GM19239 (cell line): ENCODE measurements around the gene TRIM39.

ENCODE experiments used
- DNase-seq: peaks from one replicate; pipeline ENCODE4 v3.0.0; 2011; ENCODE audit warnings: low spot score; ENCODE audit not compliant: insufficient read length
- FAIRE-seq: peaks from 2 replicates; lab custom pipeline; 2011; peaks lifted over from hg19 to GRCh38; lab: Jason Lieb, UNC

The TRIM39 gene

GRCh38 chr6:30325873-30326525 lies 728 bp upstream of the TRIM39 start:
- peak; percentile 52 for DNase-seq
- FAIRE-seq, result peak; percentile 83

GRCh38 chr6:30327232-30327746 lies 562 bp downstream of the TRIM39 start:
- FAIRE-seq (no peak), DNase-seq (no peak)

GRCh38 chr6:30328397-30328796 lies 1.7 kb downstream of the TRIM39 start:
- FAIRE-seq (no peak), DNase-seq (no peak)

- FAIRE-seq (no peak), DNase-seq (no peak)
Observed at GRCh38 chr6:30329331-30329730, 2.6 kb downstream of the TRIM39 start.

- FAIRE-seq (no peak), DNase-seq (no peak)
Observed at GRCh38 chr6:30331981-30332380, 5.3 kb downstream of the TRIM39 start.

- DNase-seq (no peak), FAIRE-seq (no peak)
Observed at GRCh38 chr6:30334075-30334783, 7.5 kb downstream of the TRIM39 start.

DNA sequence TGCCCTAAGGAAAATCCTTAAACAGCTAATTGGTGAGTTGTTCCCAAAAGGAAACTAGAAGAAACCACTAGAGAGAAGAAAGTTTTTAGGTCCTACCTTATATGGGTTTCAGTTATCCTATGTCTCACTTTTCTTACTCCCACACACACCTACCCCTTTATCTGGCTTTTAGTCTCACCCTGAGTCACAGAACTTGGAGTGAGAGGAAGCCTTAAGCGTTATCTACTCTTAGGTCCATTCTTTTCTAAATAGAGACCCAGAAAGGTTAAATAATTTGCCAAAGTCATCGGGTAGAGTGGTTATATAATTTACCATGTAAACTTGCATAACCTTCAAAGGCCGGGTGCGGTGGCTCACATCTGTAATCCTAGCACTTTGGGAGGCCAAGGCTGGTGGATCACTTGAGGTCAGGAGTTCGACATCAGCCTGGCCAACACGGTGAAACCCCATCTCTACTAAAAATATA lies 13.9 kb downstream of the TRIM39 start:
- DNase-seq (no peak), FAIRE-seq (no peak)

DNA sequence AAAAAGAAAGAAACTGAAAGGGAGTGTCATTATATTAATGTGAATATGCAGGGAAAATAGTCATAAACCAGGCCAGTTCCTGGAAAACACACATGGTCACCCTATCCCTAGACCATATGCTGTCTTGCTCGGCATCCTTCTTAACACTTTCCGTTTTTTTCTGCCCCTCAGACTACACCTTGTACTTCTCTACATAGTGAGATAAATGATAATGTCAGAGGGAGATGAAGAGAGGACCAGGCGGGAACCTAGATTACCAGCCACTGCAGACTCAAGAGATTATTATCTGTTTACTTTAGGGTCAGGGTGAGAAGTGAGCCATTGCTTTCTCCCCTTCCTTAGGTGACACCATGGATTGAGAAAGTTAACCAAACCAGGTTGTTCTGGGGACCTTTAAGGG lies 14.5 kb downstream of the TRIM39 start:
- DNase-seq (no peak), FAIRE-seq (no peak)

- DNase-seq, result no peak
- no peak for FAIRE-seq
Observed at GRCh38 chr6:30341728-30342127, 15.0 kb downstream of the TRIM39 start.

- no peak for FAIRE-seq
- no peak for DNase-seq
Observed at GRCh38 chr6:30344191-30344867, 17.6 kb downstream of the TRIM39 start.

GRCh38 chr6:30344868-30345671 lies 18.3 kb downstream of the TRIM39 start, which contains the start of gene RPP21:
Gene RPP21, plus strand, starts transcription at chr6:30345156. Its CDS starts 16 bp downstream, at chr6:30345172.
- FAIRE-seq, result peak; percentile 82
- DNase-seq, result peak; percentile 91

- FAIRE-seq, result peak; percentile 51
Observed at GRCh38 chr6:30345852-30346251, 19.1 kb downstream of the TRIM39 start.

DNA sequence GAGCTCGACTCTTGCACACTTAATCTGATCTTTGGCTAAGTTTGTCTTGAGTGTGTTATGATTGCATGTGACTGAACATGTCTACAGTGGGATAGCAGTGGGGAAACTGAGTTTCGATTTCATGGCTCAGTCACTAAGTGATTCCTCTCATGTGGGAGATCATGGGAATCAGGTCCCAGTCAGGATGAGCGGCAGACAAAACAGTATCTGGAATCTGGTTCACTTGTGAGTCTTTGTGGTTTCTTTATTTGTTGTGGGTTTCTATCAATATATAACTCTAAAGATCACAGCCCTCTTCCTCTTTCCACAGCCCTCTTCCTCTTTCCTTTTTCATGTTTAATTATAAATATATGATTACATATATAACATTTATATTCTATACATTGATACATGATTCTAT lies 22.2 kb downstream of the TRIM39 start:
- FAIRE-seq, result no peak
- DNase-seq, result no peak

More at GRCh38 chr6:30345852-30346251, 19.1 kb downstream of the TRIM39 start:
- DNase-seq, result no peak

DNA sequence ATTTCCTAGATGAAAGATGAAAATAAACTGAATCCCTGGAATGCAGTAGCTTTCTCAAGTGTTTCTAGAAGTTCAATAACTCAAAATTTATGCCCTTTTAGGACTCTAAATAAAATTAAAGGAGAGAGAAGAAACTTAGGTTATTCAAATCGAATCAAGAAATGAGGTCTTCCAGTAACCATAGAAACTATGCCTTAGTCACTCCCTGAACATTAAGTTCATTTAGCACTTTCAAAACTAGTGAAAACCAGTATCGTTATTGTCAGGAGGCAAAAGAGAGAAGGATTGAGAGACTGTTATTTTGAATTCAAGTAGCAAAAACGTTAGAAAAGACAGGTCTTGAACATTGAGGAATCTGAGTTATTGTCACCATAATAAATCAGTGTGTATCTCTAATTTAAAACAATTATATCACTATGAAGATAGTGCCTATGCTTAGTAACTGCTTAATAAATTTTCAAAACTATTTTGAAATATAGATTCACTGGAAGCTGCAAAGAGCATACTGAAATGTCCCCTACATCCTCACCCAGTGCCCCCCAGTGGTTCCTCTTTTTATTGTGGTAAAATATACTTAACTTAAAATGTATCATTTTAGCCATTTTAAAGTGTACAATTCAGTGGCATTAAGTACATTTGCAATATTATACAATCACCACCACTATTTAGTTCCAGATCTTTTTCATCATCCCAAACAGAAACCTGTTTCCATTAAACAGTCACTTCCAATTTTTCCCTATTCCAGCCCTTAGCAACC lies 22.9 kb downstream of the TRIM39 start:
- peak; percentile 28 for FAIRE-seq
- no peak for DNase-seq

DNA sequence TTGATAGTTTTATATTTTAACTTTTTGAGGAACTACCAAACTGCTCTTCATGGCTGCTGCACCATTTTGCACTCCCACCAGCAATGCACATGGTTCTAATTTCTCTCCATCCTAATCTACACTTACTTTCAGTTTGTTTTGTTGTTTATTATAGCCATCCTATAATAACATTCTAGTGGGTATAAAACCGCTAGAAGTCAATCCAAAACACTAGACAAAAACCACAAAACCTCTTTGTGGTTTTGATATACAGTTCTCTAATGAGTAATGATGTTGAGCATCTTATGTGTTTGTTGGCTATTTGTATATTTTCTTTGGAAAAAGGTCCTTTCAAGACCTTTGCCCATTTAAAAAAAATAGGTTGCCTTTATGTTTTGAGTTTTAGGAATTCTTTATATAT lies 23.8 kb downstream of the TRIM39 start:
- DNase-seq (no peak), FAIRE-seq (no peak)

GRCh38 chr6:30352550-30352949 lies 25.8 kb downstream of the TRIM39 start:
- DNase-seq (no peak), FAIRE-seq (no peak)

- no peak for DNase-seq
- no peak for FAIRE-seq
Observed at GRCh38 chr6:30355281-30355680, 28.6 kb downstream of the TRIM39 start.

DNA sequence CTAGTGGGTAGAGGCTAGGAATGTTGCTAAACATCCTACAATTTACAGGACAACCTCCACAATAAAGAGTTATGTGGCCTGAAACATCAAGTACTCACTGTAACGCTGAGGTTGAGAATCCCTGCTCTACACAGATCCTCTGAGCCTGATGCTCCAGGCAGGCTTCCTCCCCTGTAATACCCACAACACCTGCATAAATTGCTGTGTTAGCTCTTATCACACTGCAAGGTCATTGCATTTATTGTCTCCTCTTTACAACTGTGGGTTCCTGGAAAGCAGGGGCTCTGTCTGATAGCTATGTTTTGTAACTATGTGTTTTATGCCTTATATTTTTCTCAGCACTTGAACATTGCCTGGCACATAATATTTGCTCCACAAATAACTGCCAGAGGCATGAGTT lies 29.8 kb downstream of the TRIM39 start:
- FAIRE-seq (no peak), DNase-seq (no peak)
